ENCODE data around the gene ANAPC15. TPM values are rescaled to one million over a fixed set of nuclear protein-coding genes. Genes with fewer than 3 reads are reported as not detected.

Gene ANAPC15
- total and polyA plus RNA-seq, 9 of the 15 experiments (the other 6 are each of a cell fraction or from before 2014, with no cell fraction given): 53.0 to 254 (median 75.7) TPM

DNA sequence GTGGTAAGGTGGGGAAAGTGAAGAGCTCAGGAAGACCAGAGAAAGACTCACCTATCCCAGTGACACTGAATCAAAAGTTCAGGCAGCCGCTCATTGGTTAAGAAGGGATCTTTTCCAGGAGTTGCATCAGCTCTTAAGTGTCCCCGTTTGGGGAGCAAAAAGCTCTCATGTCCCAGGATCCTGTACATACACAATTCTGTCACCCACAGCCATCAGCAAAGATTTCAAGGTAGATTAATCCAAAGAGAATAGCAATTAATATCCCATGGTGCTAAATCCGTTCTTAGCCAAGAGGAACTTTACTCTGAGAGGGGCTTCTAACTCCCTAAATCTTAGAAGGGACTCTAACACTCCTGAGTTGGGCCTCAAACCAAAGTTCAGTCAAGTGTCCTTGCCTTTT lies 42.3 kb upstream of the ANAPC15 start (continued):
- TF ChIP-seq, protein P1, sequence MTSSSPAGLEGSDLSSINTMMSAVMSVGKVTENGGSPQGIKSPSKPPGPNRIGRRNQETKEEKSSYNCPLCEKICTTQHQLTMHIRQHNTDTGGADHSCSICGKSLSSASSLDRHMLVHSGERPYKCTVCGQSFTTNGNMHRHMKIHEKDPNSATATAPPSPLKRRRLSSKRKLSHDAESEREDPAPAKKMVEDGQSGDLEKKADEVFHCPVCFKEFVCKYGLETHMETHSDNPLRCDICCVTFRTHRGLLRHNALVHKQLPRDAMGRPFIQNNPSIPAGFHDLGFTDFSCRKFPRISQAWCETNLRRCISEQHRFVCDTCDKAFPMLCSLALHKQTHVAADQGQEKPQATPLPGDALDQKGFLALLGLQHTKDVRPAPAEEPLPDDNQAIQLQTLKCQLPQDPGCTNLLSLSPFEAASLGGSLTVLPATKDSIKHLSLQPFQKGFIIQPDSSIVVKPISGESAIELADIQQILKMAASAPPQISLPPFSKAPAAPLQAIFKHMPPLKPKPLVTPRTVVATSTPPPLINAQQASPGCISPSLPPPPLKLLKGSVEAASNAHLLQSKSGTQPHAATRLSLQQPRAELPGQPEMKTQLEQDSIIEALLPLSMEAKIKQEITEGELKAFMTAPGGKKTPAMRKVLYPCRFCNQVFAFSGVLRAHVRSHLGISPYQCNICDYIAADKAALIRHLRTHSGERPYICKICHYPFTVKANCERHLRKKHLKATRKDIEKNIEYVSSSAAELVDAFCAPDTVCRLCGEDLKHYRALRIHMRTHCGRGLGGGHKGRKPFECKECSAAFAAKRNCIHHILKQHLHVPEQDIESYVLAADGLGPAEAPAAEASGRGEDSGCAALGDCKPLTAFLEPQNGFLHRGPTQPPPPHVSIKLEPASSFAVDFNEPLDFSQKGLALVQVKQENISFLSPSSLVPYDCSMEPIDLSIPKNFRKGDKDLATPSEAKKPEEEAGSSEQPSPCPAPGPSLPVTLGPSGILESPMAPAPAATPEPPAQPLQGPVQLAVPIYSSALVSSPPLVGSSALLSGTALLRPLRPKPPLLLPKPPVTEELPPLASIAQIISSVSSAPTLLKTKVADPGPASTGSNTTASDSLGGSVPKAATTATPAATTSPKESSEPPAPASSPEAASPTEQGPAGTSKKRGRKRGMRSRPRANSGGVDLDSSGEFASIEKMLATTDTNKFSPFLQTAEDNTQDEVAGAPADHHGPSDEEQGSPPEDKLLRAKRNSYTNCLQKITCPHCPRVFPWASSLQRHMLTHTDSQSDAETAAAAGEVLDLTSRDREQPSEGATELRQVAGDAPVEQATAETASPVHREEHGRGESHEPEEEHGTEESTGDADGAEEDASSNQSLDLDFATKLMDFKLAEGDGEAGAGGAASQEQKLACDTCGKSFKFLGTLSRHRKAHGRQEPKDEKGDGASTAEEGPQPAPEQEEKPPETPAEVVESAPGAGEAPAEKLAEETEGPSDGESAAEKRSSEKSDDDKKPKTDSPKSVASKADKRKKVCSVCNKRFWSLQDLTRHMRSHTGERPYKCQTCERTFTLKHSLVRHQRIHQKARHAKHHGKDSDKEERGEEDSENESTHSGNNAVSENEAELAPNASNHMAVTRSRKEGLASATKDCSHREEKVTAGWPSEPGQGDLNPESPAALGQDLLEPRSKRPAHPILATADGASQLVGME (CRISPR knock-in tag; IDR thresholded peaks at IDR 0.05): no peak
- TF ChIP-seq RBM22 (IDR thresholded peaks at IDR 0.05; ENCODE audit: low read depth, low read length, poor library complexity, severe bottlenecking) (no peak), TAF1 (IDR thresholded peaks at IDR 0.05; ENCODE audit: control insufficient read depth, extremely low read depth, insufficient read depth, low read length, severe bottlenecking) (no peak), ZNF174 (CRISPR knock-in tag; IDR thresholded peaks at IDR 0.05) (no peak), RNF2 (IDR thresholded peaks at IDR 0.05) (no peak), BACH1 (tag; IDR thresholded peaks at IDR 0.05) (no peak), MAFF (IDR thresholded peaks at IDR 0.05; ENCODE audit: low read length) (no peak), PYGO2 (tag; IDR thresholded peaks at IDR 0.05) (peak; percentile 47; the same call in 1 of the 2 replicates), CEBPG (CRISPR knock-in tag; IDR thresholded peaks at IDR 0.05) (peak; percentile 75), CEBPG (tag; conservative IDR thresholded peaks at IDR 0.05 in 1 of 2, IDR thresholded peaks at IDR 0.05 in 1 of 2) (peak in 1 of 2 experiments; percentile 88; a peak in 2 of 4 replicates), MTA2 (IDR thresholded peaks at IDR 0.05; ENCODE audit: low read depth) (no peak), MEF2D (tag; conservative IDR thresholded peaks at IDR 0.05; ENCODE audit: low read depth) (no peak), ZNF311 (CRISPR knock-in tag; IDR thresholded peaks at IDR 0.05) (no peak), KAT7 (CRISPR knock-in tag; IDR thresholded peaks at IDR 0.05; ENCODE audit: borderline replicate concordance) (no peak), ZNF583 (CRISPR knock-in tag; IDR thresholded peaks at IDR 0.05) (no peak), KDM1A (IDR thresholded peaks at IDR 0.05) (no peak), KLF10 (CRISPR knock-in tag; IDR thresholded peaks at IDR 0.05) (no peak)
- TF ChIP-seq, protein P2, sequence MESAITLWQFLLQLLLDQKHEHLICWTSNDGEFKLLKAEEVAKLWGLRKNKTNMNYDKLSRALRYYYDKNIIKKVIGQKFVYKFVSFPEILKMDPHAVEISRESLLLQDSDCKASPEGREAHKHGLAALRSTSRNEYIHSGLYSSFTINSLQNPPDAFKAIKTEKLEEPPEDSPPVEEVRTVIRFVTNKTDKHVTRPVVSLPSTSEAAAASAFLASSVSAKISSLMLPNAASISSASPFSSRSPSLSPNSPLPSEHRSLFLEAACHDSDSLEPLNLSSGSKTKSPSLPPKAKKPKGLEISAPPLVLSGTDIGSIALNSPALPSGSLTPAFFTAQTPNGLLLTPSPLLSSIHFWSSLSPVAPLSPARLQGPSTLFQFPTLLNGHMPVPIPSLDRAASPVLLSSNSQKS (CRISPR knock-in tag; IDR thresholded peaks at IDR 0.05): no peak
- TF ChIP-seq, protein P3, sequence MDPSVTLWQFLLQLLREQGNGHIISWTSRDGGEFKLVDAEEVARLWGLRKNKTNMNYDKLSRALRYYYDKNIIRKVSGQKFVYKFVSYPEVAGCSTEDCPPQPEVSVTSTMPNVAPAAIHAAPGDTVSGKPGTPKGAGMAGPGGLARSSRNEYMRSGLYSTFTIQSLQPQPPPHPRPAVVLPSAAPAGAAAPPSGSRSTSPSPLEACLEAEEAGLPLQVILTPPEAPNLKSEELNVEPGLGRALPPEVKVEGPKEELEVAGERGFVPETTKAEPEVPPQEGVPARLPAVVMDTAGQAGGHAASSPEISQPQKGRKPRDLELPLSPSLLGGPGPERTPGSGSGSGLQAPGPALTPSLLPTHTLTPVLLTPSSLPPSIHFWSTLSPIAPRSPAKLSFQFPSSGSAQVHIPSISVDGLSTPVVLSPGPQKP (CRISPR knock-in tag; IDR thresholded peaks at IDR 0.05): no peak
- TF ChIP-seq, protein P4, sequence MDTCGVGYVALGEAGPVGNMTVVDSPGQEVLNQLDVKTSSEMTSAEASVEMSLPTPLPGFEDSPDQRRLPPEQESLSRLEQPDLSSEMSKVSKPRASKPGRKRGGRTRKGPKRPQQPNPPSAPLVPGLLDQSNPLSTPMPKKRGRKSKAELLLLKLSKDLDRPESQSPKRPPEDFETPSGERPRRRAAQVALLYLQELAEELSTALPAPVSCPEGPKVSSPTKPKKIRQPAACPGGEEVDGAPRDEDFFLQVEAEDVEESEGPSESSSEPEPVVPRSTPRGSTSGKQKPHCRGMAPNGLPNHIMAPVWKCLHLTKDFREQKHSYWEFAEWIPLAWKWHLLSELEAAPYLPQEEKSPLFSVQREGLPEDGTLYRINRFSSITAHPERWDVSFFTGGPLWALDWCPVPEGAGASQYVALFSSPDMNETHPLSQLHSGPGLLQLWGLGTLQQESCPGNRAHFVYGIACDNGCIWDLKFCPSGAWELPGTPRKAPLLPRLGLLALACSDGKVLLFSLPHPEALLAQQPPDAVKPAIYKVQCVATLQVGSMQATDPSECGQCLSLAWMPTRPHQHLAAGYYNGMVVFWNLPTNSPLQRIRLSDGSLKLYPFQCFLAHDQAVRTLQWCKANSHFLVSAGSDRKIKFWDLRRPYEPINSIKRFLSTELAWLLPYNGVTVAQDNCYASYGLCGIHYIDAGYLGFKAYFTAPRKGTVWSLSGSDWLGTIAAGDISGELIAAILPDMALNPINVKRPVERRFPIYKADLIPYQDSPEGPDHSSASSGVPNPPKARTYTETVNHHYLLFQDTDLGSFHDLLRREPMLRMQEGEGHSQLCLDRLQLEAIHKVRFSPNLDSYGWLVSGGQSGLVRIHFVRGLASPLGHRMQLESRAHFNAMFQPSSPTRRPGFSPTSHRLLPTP (IDR thresholded peaks at IDR 0.05; ENCODE audit: borderline replicate concordance, extremely low read depth, insufficient read length): no peak
